C1 segment of cervical spinal cord (tissue), 14 donors: ENCODE data around the gene CFAP251.
"Not testable (repeated sequence)": the region's sequence is repeated elsewhere in the genome, so short reads cannot be mapped to it uniquely, and the experiment has no call there.

ENCODE experiments used
- DNase-seq, 14 donors: peaks; one replicate each; lab custom pipeline; 2025; lab: John Stamatoyannopoulos, UW

The CFAP251 gene

DNA sequence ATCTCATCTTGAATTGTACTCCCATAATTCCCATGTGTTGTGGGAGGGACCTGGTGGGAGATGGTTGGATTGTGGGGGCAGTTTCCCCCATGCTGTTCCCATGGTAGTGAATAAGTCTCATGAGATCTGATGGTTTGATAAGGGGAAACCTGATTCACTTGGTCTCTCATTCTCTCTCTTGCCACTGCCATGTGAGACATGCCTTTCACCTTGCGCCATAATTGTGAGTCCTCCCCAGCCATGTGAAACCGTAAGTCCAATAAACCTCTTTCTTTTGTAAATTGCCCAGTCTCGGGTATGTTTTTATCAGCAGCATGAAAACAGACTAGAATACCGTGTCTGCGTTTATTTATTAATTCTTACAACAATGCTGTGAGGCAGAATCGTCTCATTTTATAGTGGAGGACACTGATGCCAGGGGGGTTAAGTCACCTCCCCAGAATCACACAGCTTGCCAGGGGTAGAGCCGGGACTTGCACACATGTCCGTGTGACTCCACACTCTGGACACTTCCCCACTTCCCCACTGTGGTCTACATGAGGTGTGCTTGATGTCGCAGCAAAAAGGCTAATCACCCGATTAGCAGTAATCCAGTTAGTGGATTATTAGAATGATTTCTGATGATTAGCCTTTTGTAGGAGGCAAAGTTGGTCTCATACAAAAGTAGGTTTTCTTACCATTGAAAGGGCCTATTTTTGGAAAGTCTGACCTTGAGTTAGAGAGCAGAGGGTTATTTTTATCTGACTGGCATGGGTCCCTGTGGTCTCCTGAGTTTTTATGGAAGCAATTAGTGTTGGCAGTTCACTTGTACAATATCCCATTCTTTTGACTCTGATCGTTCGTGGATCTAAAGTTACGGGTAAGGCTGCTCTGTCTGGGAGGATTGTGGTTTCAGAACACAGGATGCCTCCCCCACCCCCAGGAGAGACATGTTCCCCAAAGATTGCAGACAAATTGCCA, 55.9 kb downstream of the CFAP251 start:
- no peak for DNase-seq

DNA sequence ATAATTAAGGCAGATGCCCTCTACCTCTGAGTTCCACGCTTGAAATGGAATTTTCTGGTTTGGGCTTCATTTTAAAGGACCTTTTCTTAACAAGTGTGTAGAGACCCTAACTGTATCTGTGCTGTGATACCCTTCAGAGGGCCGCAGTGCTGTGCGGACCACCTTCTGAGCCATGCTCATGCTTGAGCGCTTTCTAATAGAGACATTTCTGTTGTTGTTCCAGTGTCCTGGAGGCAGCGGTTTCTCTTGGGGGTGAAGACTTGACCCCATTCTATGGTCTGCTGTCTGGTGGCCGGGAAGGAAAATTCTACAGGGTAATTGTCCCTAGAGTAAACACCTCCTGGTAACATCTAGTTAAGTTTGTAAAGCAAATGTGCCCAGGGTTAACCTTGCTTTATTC, 56.6 kb downstream of the CFAP251 start:
- no peak for DNase-seq

DNA sequence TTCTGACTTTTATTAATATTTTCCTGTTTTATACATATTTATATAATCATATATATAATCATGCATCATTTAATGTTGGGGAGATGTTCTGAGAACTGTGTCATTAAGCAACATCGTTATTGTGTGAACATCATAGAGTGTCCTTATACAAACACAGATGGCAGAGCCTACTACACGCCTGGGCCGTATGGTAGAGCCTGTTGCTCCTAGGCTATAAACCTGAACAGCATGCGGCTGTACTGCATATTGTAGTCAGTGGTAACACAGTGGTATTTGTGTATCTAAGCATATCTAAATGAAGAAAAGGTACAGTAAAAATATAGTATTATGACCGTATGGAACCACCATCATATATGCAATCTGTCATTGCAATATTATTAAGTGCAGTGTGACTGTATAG, 58.6 kb downstream of the CFAP251 start:
- DNase-seq = no peak

DNA sequence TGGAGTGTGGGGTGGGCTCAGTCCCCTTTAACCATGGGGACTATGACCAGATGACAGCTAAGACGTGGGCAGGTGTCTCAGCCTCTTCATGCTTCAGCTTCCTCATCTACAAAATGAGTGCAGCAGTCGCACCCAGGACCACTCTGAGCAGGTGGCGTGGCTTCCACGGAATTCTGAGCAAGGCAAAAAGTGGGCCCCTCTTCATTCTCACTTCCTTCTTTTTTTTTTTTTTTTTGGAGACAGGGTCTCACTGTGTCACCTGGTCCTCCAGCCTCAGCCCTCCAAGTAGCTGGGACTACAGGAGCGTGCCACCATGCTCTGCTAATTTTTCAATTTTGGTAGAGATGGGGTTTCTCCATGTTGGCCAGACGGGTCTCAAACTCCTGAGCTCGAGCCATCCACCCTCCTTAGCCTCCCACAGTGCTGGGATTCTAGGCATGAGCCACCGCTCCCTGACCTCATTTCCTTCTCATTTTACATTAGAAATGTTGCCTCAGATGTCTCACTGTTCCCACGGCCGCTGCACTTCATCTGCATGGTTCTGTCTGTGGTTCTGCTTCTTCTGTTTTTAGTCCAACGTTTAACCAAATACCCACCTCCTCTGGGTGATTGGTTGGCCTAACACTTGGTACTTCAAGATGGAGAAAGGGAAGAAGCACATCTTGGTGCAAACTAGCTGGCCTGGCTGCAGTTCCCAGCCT, 61.9 kb downstream of the CFAP251 start:
- peak in 1 of 14 donors; percentile 4 for DNase-seq

DNA sequence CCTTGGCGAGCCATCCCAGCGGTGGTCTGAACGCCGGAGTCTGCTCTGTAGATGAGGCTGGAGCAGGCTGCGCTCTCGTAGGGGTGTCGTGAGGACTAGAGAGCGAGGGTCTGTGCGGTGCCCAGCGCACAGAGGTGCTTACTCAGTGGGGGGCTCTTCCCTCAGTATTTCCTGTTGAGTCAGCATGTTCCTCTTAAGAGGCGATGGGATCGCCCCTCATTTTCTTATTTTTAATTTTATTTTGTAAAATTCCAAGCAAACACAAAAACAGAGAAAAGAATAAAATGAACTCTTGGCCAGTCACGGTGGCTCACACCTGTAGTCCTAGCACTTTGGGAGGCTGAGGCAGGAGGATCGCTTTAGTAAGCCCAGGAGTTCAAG, 62.5 kb downstream of the CFAP251 start:
- no peak for DNase-seq

DNA sequence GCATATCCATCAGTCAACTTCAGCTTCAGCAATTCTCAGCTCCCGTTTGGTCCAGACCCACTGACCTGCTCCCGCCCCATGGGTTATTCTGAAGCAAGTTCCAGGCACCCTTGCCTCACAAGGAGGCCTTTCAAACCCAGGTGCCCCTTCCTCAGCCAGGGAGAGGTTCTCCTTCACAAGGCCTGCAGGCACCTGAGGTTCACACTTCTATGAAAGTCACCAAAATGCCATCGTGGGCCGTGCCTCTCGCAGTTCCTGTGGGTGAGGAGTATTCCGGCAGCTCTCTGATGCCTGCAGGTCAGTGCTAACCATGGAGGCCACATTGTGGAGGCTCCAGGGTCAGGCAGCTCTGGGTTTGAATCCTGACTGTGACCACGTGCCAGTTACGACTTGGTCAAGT, 63.1 kb downstream of the CFAP251 start:
- DNase-seq = no peak

DNA sequence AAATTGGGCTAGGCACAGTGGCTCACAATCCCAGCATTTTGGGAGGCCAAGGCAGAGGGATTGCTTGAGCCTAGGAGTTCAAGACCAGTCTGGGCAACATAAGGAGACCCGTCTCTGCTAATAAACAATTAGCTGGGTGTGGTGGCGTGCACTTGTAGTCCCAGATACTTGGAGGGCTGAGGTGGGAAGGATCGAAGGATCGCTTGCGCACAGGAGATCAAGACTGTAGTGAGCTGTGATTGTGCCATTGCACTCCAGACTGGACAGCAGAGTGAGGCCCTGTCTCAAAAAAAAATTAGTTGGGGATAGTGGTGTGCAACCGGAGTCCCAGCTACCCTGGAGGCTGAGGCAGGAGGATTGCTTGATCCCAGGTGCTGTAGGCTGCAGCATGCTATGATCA, 64.6 kb downstream of the CFAP251 start:
- DNase-seq = no peak

DNA sequence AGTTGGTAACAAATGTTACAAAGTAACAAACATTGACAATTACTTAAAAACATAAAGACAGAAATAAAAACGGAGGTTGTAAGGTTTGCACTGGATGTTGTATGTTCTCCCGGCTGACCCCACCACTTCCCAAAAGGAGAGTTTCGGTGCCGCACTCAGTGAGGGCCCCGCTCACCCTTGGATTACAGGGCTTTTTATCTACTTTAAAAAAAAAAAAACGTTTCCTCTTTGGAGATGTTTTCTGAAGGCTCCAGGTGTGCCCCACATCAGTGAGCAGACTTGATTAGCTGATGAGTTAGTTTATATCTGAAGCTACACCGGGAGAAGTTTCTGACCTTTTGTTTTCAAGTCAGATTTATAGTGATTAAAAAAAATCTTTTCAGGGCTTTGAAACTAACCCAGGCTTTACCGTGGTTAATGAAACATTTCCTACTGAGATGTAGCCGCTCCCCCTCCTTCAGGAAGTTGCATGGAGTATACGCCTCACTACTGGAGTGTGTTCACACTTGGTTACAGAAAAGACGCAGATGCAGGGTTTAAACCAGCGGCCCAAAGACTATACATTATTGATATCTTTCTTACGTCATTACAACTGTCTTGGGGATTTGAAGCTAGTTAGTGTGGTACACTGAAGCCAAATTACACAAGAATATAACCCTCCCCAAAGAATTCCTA, 65.3 kb downstream of the CFAP251 start:
- DNase-seq = no peak

DNA sequence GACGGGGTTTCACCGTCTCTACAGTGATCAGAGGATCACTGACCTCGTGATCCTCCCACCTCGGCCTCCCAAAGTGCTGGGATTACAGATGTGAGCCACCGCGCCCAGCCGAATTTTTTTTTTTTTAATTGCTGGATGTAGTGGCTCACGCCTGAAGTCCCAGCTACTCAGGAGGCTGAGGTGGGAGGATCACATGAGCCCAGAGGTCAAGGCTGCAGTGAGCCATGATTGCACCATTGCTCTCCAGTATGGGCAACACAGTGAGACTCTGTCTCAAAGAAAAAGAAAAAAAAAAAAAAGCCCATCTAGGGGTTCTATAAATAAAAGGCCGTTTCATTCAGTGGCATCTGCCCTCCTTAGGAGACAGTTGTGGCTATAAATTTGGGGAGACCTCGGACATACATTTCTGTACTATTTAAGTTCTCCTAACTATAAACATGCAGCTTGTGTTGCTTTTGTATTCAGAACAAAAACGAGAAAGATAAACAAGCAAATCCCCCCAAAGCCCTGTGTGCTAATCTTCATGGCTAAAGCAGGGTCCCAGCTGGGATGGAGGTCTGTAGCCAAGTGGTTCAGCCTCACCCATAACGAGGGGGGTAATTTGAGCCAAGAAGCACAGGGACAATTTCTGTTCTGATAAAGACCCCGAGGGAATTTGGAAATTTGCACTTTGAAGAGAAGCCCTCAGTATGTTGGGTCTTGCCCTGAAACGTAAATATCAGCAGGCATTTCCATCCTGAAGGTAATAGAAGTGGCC, 68.3 kb downstream of the CFAP251 start:
- no peak for DNase-seq

DNA sequence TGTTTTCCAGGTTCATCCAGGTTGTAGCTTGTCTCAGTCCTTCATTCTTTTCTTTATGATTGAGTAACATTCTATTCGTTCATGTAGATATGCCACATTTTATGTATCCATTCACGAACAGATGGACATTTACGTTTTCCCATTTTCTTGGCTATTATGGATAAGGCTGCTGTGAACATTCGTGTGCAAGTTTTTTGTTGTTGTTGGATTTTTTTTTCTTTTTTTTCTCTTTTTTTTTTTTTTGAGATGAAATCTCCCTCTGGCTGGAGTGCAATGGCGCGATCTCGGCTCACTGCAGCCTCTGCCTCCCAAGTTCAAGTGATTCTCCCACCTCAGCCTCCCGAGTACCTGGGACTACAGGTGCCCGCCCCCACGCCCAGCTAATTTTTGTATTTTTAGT, 70.1 kb downstream of the CFAP251 start:
- DNase-seq = not testable (repeated sequence)

DNA sequence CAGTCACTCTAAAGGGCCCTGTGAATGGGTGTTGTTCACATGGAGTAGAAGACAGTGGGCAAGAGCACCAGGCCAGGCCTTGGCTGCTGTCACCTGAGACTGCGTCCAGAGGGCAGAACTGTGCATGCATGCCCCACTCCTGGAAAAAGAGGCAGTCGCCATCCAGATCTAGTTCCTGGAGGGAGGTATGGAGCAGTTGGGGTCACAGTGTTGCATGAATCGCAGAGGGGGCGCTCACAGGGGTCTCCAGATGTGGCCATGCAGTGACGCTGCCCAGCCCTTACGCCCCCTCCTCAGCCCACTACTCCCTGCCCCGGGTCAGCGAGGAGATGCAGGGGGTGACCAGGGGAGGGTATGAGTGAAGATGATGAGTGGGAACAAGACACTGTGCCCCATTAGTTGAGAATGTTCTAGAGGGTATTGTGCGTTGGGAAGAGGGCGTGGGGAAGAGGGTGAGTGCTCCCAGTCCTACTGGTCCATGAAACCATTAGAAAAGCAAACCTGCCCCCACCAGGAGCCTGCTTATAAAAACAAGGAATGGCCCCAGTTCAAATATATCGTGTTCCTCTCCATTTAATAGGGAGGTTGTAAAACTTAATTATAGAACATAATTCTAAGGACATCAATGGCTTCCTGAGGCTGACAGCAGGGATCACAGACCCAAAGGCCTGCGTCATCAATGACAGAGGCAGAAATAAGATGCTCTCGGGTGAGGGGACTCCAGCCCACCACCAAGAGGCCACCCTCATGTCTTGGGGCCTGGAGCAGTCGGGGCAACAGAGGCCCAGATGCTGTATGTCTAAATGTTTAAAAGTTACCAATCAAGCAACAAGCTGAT, 71.1 kb downstream of the CFAP251 start:
- no peak for DNase-seq

DNA sequence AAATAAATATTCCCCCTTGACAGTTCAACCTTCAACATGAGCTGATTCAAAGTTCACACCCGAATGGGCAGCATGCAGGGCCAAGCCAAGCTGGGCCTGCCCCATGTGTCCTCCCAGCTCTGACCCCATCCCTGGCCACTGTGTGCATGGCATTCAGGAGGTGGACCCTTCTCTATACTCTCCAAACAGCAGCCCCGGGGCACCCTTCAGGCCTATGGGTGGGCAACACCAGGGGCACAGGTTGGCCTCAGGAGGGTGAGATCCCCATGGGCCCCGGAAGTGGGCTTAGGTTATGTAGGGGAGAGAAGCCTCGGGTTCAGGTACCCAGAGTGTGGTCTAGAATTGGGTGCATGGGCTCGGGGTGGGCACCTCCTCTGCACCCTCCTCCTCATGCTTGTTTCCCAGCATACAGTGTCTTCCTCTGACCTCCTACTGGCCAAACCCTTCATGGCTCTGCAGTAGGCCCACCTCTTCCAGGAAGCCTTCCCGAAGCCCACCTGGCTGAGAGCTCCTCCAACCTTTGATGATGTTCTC, 71.8 kb downstream of the CFAP251 start:
- no peak for DNase-seq

DNA sequence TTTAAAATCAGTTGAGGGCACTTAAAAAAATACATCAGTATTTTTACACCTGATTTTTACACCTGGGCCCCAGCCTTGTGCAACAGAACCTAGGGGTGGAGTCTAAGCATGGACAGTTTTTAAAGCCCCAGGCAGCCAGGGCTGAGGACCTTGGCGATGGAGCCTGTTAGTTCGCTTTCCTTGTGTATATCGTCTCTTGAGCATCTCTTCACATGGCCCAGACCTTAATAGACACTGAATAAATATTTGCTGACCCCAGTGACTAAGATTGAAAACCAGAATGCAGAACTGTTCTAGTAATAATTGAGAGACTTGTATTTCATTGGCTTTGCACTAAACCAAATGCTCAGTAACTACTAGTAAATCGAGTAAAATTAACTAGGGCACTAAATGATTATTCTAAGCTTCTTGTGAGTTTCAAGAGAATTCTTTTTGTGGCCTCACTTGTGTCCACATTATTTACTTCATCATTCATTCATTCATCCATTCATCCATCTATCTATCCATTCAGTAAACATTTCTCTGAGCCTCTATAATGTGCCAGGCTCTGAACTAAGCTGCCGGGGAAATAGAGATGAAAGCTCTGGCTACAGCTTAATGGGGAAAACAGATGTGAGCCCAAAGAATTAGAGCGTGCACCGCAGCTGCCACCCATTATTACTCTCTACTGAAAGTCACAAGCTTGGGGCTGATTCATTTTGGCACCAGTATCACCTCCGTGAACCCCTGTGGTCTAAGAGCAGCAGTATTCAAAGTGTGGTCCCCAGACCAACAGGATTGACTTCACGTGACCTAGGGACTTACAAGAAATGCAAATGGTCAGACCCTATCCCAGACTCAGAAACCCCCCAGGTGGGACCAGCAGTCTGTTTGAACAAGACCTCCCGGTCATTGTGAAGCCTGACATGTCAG, 72.6 kb downstream of the CFAP251 start:
- DNase-seq = no peak

DNA sequence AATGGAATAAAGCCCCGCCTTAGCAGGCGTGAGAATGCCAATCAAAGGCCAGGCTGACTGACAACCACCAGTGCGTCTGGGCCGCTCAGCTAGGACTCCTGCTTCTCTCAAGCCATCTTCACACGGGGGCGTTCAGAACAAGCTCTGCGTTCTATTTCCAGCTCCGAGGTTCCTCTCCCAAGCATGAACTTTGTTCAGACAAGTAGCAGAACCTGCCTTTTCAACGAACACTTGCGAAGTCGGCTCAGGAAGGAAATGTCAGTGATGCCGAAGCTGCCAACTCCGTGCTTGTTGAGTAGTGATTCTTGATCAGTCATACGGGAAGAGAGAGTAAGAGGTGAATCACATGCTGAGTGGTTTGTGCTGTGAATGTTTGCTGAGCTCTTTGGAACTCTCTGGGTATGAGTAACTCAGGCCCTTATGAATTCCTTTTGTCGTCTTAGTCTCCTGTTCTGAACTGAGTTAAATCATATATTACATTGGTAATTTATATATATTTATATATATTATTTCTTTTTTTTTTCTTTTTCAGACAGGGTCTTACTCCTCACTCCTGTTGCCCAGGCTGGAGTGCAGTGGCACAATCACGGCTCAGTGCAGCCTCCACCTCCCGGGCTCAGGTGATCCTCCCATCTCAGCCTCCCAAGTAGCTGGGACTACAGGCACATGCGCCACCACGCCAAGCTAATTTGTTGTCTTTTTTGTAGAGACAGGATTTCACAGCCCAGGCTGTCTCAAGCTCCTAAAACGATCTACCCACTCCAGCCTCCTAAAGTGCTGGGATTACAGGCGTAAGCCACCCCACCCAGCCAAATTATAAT, 73.9 kb downstream of the CFAP251 start:
- peak in 4 of 14 donors; percentile 11 to 14 (median 12) for DNase-seq

DNA sequence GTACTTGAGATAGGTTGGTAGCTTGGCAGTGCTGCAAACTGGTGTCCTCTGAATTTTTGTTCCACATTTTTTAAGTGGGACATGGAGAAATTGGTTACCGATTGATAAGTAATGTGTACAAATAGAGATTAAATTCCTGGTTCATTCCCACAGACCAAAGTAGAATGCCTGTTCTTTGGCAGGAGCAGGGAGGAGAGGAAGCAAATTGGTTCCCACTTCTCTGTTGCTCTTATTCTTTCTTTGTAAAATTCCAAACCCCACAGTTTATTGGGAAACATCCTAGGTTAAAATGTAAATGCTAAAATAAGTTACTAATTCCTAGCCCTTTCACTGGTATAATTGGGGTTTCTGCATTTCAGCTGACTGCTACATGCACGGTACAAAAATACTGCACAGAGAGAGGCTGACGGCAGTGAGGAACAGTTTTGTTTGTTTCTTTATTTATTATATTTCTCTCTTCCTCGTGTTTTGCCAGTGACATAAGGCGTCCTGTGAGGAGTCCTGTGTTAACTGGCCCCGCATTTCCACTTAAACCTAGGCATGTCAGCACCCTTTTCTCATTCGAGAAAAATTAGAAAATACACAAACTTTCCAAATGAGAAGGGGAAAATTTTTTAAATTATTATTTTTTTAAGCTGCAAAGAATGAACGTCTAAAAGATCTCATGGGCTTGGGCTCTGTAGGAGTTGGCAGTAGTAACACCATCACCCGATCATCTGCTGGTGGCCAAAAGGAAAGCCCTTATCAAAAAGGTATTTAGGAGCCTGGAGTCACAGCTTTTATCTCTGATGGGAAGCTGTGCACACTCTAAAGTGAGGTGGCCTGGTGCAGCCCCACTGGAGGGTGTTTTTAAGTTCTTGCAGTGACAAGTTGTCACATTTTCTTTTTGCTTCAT, 77.9 kb downstream of the CFAP251 start:
- DNase-seq = no peak

DNA sequence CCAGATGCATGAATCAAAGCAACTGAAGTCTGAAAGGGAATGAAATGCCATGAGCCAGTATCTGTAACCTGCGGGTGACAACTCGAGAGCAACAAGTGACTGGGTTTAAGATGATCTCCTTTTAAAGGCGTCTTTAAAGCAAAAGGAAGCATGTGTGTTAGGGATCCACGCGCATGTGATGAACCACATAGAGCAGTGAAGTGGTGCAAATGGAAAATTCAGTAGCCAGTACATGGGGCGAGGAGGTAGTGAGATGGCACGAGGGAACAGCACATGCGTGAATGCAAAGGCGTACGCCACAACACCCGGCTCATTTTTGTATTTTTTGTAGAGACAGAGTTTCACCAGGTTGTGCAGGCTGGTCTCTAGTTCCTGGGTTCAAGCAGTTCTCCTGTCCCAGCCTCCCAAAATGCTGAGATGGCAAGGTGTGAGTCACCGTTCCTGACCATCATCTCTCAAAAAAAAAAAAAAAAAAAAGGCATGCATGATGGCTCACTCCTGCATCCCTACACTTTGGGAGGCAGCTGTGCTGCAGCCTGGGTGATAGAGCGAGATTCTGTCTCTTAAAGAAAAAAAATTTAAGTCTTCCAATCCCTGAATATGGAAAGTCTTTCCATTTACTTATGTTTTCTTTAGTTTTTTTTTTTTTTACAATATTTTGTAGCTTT, 78.7 kb downstream of the CFAP251 start:
- no peak for DNase-seq
